SK-N-SH (cell line): ENCODE results near the gene OMP. TPM values are rescaled to one million over a fixed set of nuclear protein-coding genes. Genes with fewer than 3 reads are reported as not detected.

Experiments
- CTCF ChIA-PET: fragments of 300-600, 350-600 bp; formaldehyde crosslinking; extraction: SDS; loops from one replicate; lab custom pipeline; 2021; lab: Yijun Ruan, JAX
- POLR2A ChIA-PET: fragments of 350-600 bp; sonication (Branson Sonifier 250); formaldehyde crosslinking; extraction: SDS; loops from one replicate; lab custom pipeline; 2020; ENCODE audit warnings: antibody characterized with exemption, inconsistent platforms; lab: Yijun Ruan, JAX
- DNase-seq: peaks from one replicate; pipeline ENCODE4 v3.0.0; 2012
- H2AFZ ChIP-seq: fragments of 200-600 bp; sonication (generic); 2 replicates; pipeline ENCODE4 v1.8.1; 2016; ENCODE audit warnings: antibody characterized with exemption, mild to moderate bottlenecking, low read depth
- H3F3A ChIP-seq: fragments of 200-600 bp; sonication (generic); replicated peaks from 2 replicates; pipeline ENCODE3; 2016; ENCODE audit warnings: antibody characterized with exemption, mild to moderate bottlenecking; ENCODE audit not compliant: insufficient read depth
- H3K27ac ChIP-seq, 2 experiments: fragments of 200-500 bp in 1 of 2; fragments of 200-600 bp in 1 of 2; sonication (Bioruptor generic) in 1 of 2; sonication (generic), shearing (Covaris generic) in 1 of 2; 2 replicates each; pipeline versions ENCODE4 v1.5.1 to v1.6.1; 2014 to 2016; ENCODE audit warnings: low read depth in 2 of 2, inconsistent platforms in 1 of 2, low read length in 1 of 2, mild to moderate bottlenecking in 1 of 2, mixed read lengths in 1 of 2
- H3K27me3 ChIP-seq: fragments of 200-600 bp; sonication (generic), shearing (Covaris generic); 2 replicates; pipeline ENCODE4 v1.6.1; 2016; ENCODE audit warnings: mixed run types; ENCODE audit not compliant: insufficient read depth
- H3K36me3 ChIP-seq, 2 experiments: fragments of 200-500 bp in 1 of 2; fragments of 200-600 bp in 1 of 2; sonication (Bioruptor generic) in 1 of 2; sonication (generic) in 1 of 2; replicated peaks in 1 of 2; 2 replicates each; pipeline versions ENCODE3 to v1.5.1; 2014 to 2016; ENCODE audit warnings: low read length in 1 of 2, mild to moderate bottlenecking in 1 of 2; ENCODE audit not compliant: insufficient read depth in 2 of 2, control insufficient read depth in 1 of 2
- H3K4me1 ChIP-seq, 2 experiments: fragments of 200-500 bp in 1 of 2; fragments of 200-600 bp in 1 of 2; sonication (Bioruptor generic) in 1 of 2; sonication (generic), shearing (Covaris generic) in 1 of 2; 2 replicates each; pipeline versions ENCODE4 v1.5.1 to v1.6.1; 2014 to 2016; ENCODE audit warnings: low read depth in 1 of 2, low read length in 1 of 2, mixed run types in 1 of 2; ENCODE audit not compliant: insufficient read depth in 2 of 2, control insufficient read depth in 1 of 2
- H3K4me2 ChIP-seq: fragments of 200-600 bp; sonication (generic), shearing (Covaris generic); 2 replicates; pipeline ENCODE4 v1.6.1; 2017; ENCODE audit warnings: mixed run types
- H3K4me3 ChIP-seq, 2 experiments: fragments of 200-500 bp in 1 of 2; fragments of 200-600 bp in 1 of 2; sonication (Bioruptor generic) in 1 of 2; sonication (generic), shearing (Covaris generic) in 1 of 2; 2 replicates each; pipeline versions ENCODE4 v1.5.1 to v1.8.1; 2014 to 2016; ENCODE audit warnings: low read depth in 2 of 2, inconsistent platforms in 1 of 2, low read length in 1 of 2, mild to moderate bottlenecking in 1 of 2, mixed read lengths in 1 of 2, moderate library complexity in 1 of 2
- H3K79me2 ChIP-seq: fragments of 200-600 bp; sonication (generic); 2 replicates; pipeline ENCODE4 v1.8.1; 2017; ENCODE audit warnings: mild to moderate bottlenecking; ENCODE audit not compliant: insufficient read depth
- H3K9ac ChIP-seq: fragments of 200-600 bp; sonication (generic); 2 replicates; pipeline ENCODE4 v1.6.1; 2017; ENCODE audit warnings: mixed run types
- H3K9me2 ChIP-seq: fragments of 200-600 bp; sonication (generic); 2 replicates; pipeline ENCODE4 v1.6.1; 2017; ENCODE audit warnings: mixed run types
- H3K9me3 ChIP-seq: fragments of 200-600 bp; sonication (generic); 2 replicates; pipeline ENCODE4 v1.6.1; 2017; ENCODE audit warnings: mixed run types, mild to moderate bottlenecking, moderate library complexity
- H4K20me1 ChIP-seq: fragments of 200-600 bp; sonication (generic); 2 replicates; pipeline ENCODE4 v1.6.1; 2017; ENCODE audit warnings: mild to moderate bottlenecking, mixed run types; ENCODE audit not compliant: insufficient read depth
- CHD2 ChIP-seq: fragments of 150-350 bp; IDR thresholded peaks from 2 replicates; pipeline ENCODE4 v1.6.1; 2018; ENCODE audit warnings: low read length; ENCODE audit not compliant: partially characterized antibody
- EP300 ChIP-seq, 2 experiments: IDR thresholded peaks; 2 replicates each; pipeline versions ENCODE4 v1.4.0 to v1.6.1; 2012; ENCODE audit warnings: borderline replicate concordance in 1 of 2, low read depth in 1 of 2, low read length in 1 of 2
- FOSL2 ChIP-seq: IDR thresholded peaks from 2 replicates; pipeline ENCODE4 v1.4.0; 2012; ENCODE audit warnings: low read depth, mild to moderate bottlenecking, moderate library complexity, borderline replicate concordance
- FOXM1 ChIP-seq: IDR thresholded peaks from 2 replicates; pipeline ENCODE4 v1.4.0; 2012; ENCODE audit warnings: low read depth, mild to moderate bottlenecking
- GABPA ChIP-seq: IDR thresholded peaks from 2 replicates; pipeline ENCODE4 v1.4.0; 2012; ENCODE audit warnings: low read depth, mild to moderate bottlenecking
- MEF2A ChIP-seq: IDR thresholded peaks from 2 replicates; pipeline ENCODE4 v1.4.0; 2012; ENCODE audit warnings: low read depth, borderline replicate concordance
- MXI1 ChIP-seq: IDR thresholded peaks from 2 replicates; pipeline ENCODE4 v1.6.1; 2012; ENCODE audit warnings: mild to moderate bottlenecking, low read depth, low read length, improper control_type of control experiment
- NFIC ChIP-seq: IDR thresholded peaks from 2 replicates; pipeline ENCODE4 v1.4.0; 2012; ENCODE audit warnings: borderline replicate concordance
- NRF1 ChIP-seq: IDR thresholded peaks from 2 replicates; pipeline ENCODE4 v1.6.1; 2012; ENCODE audit warnings: low read depth, mild to moderate bottlenecking, low read length
- RAD21 ChIP-seq: IDR thresholded peaks from 2 replicates; pipeline ENCODE4 v1.6.1; 2012; ENCODE audit warnings: mild to moderate bottlenecking, low read length
- RCOR1 ChIP-seq: fragments of 150-350 bp; IDR thresholded peaks from 2 replicates; pipeline ENCODE4 v1.6.1; 2017; ENCODE audit warnings: antibody characterized with exemption, low read length
- RFX5 ChIP-seq: IDR thresholded peaks from 2 replicates; pipeline ENCODE4 v1.6.1; 2012; ENCODE audit warnings: mild to moderate bottlenecking, improper control_type of control experiment, low read length
- TCF12 ChIP-seq: IDR thresholded peaks from 2 replicates; pipeline ENCODE4 v1.4.0; 2012
- YY1 ChIP-seq: IDR thresholded peaks from 2 replicates; pipeline ENCODE4 v1.4.0; 2012; ENCODE audit warnings: low read depth, mild to moderate bottlenecking
- WGBS: methylation state at CpG from one replicate; pipeline ENCODE4 v1.1.6; 2017; ENCODE audit warnings: low lambda C conversion rate; 5-methylcytosine and 5-hydroxymethylcytosine counted together
- polyA plus RNA-seq, 3 experiments: library from polyadenylated mRNA; depleted of rRNA; stranded (reverse); fragments of >200 nt; gene quantifications; 2 replicates each; pipeline ENCODE4 v1.2.3, GENCODE V29; 2012
- TF ChIP-seq, protein P1 (sequence below): fragments of 150-350 bp; IDR thresholded peaks from 2 replicates; pipeline ENCODE4 v1.6.1; 2016; ENCODE audit warnings: mild to moderate bottlenecking, low read depth, low read length
- TF ChIP-seq, protein P2 (sequence below): fragments of 200-600 bp; sonication (generic); IDR thresholded peaks from 2 replicates; pipeline ENCODE4 v1.6.1; 2017; ENCODE audit warnings: antibody characterized with exemption, mild to moderate bottlenecking, moderate library complexity
- TF ChIP-seq, protein P3 (sequence below): fragments of 150-350 bp; IDR thresholded peaks from 2 replicates; pipeline ENCODE4 v1.6.1; 2017; ENCODE audit warnings: antibody characterized with exemption, low read length, low read depth, borderline replicate concordance

OMP gene
- polyA plus RNA-seq, 1 of the 3 experiments (the other 2 are of a cell fraction): 0.20 TPM

GRCh38 chr11:77075425-77075905, 27.2 kb upstream of the OMP start:
- Histone ChIP-seq H3K9me3 (no peaks in the 10 kb centered on the region), H3K4me3 (no peak overlapping the region), H3K4me1 (peaks cover 38 to 47% of the 10 kb centered on the region in 2 experiments; a peak in 3 of 4 replicates), H3K27me3 (no peaks in the 10 kb centered on the region), H2AFZ (no peak overlapping the region), H3F3A (peaks cover 42% of the 10 kb centered on the region), H3K27ac (peak overlapping the region; percentile 24 to 94; a peak in 2 of 4 replicates), H3K36me3 (peaks cover 0 to 16% of the 10 kb centered on the region in 2 experiments), H3K79me2 (peaks cover 79% of the 10 kb centered on the region), H3K9ac (no peak overlapping the region), H4K20me1 (no peaks in the 10 kb centered on the region), H3K4me2 (peak overlapping the region; percentile 95; the same call in 1 of the 2 replicates), H3K9me2 (no peaks in the 10 kb centered on the region)
- WGBS: 85% methylated on average over 3 of the region's 5 CpGs
- CTCF ChIA-PET: interaction anchor here (1.4 to 4.1 kb wide), 4 partner anchors 15 to 473 kb away, joined by 3 to 66 read pairs (median 16); no protein-coding TSS in a partner anchor
- no peak for DNase-seq
- no peak for TF ChIP-seq NRF1
- TF ChIP-seq MEF2A: no peak
- TF ChIP-seq GABPA: no peak
- no peak for TF ChIP-seq CHD2
- no peak for TF ChIP-seq RAD21
- no peak for TF ChIP-seq NFIC
- TF ChIP-seq, protein P1, sequence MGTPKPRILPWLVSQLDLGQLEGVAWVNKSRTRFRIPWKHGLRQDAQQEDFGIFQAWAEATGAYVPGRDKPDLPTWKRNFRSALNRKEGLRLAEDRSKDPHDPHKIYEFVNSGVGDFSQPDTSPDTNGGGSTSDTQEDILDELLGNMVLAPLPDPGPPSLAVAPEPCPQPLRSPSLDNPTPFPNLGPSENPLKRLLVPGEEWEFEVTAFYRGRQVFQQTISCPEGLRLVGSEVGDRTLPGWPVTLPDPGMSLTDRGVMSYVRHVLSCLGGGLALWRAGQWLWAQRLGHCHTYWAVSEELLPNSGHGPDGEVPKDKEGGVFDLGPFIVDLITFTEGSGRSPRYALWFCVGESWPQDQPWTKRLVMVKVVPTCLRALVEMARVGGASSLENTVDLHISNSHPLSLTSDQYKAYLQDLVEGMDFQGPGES: no peak
- TF ChIP-seq RCOR1: no peak
- TF ChIP-seq, protein P2, sequence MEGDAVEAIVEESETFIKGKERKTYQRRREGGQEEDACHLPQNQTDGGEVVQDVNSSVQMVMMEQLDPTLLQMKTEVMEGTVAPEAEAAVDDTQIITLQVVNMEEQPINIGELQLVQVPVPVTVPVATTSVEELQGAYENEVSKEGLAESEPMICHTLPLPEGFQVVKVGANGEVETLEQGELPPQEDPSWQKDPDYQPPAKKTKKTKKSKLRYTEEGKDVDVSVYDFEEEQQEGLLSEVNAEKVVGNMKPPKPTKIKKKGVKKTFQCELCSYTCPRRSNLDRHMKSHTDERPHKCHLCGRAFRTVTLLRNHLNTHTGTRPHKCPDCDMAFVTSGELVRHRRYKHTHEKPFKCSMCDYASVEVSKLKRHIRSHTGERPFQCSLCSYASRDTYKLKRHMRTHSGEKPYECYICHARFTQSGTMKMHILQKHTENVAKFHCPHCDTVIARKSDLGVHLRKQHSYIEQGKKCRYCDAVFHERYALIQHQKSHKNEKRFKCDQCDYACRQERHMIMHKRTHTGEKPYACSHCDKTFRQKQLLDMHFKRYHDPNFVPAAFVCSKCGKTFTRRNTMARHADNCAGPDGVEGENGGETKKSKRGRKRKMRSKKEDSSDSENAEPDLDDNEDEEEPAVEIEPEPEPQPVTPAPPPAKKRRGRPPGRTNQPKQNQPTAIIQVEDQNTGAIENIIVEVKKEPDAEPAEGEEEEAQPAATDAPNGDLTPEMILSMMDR: no peak
- TF ChIP-seq MXI1: no peak
- TF ChIP-seq, protein P3, sequence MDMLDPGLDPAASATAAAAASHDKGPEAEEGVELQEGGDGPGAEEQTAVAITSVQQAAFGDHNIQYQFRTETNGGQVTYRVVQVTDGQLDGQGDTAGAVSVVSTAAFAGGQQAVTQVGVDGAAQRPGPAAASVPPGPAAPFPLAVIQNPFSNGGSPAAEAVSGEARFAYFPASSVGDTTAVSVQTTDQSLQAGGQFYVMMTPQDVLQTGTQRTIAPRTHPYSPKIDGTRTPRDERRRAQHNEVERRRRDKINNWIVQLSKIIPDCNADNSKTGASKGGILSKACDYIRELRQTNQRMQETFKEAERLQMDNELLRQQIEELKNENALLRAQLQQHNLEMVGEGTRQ: no peak
- no peak for TF ChIP-seq TCF12
- TF ChIP-seq FOXM1: no peak
- TF ChIP-seq RFX5: no peak
- TF ChIP-seq FOSL2: no peak
- TF ChIP-seq EP300 (IDR thresholded peaks at IDR 0.05; ENCODE audit: borderline replicate concordance in 1 of 2, low read depth in 1 of 2, low read length in 1 of 2): no peak
- no peak for TF ChIP-seq YY1
- POLR2A ChIA-PET: no interaction called here
